GM10266 (cell line): ENCODE results near the gene SYK.

ENCODE experiments used
- DNase-seq: peaks from one replicate; pipeline ENCODE4 v3.0.0; 2012; ENCODE audit errors: extremely low spot score
- CTCF ChIP-seq: IDR thresholded peaks from 2 replicates; pipeline ENCODE4 v1.5.1; 2012; ENCODE audit warnings: mild to moderate bottlenecking, low read depth; ENCODE audit not compliant: control insufficient read depth, insufficient read depth; ENCODE audit errors: missing control alignments

The SYK gene

GRCh38 chr9:90860382-90860781, 58.8 kb downstream of the SYK start:
- TF ChIP-seq CTCF, result no peak

GRCh38 chr9:90860826-90861225, 59.2 kb downstream of the SYK start:
- no peak for DNase-seq
- TF ChIP-seq CTCF, result no peak

More at GRCh38 chr9:90860382-90860781, 58.8 kb downstream of the SYK start:
- no peak for DNase-seq

- no peak for DNase-seq
- no peak for TF ChIP-seq CTCF
Measured at GRCh38 chr9:90861380-90861779, 59.8 kb downstream of the SYK start.

- TF ChIP-seq CTCF, result no peak
- no peak for DNase-seq
Measured at GRCh38 chr9:90861826-90862740, 60.5 kb downstream of the SYK start.

- no peak for TF ChIP-seq CTCF
- DNase-seq, result no peak
Measured at GRCh38 chr9:90864779-90865178, 63.2 kb downstream of the SYK start.

GRCh38 chr9:90867101-90867500, 65.5 kb downstream of the SYK start:
- TF ChIP-seq CTCF, result no peak

GRCh38 chr9:90868555-90868954, 66.9 kb downstream of the SYK start:
- no peak for TF ChIP-seq CTCF
- DNase-seq, result no peak

More at GRCh38 chr9:90867101-90867500, 65.5 kb downstream of the SYK start:
- DNase-seq, result no peak
